ENCODE data around the gene RNF212B. TPM values are rescaled to one million over a fixed set of nuclear protein-coding genes. Genes with fewer than 3 reads are reported as not detected.
A peak's percentile ranks its signal among the peaks of the same experiment; 100 is the strongest.

RNF212B gene, protein sequence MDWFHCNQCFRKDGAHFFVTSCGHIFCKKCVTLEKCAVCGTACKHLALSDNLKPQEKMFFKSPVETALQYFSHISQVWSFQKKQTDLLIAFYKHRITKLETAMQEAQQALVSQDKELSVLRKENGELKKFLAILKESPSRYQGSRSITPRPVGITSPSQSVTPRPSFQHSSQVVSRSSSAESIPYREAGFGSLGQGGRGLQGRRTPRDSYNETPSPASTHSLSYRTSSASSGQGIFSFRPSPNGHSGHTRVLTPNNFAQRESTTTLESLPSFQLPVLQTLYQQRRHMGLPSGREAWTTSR
- polyA plus RNA-seq (2011; rRNA removed) (not detected in 2 replicates), polyA plus RNA-seq (2017; fragmentation: RNase III; extraction: RNeasy Plus Mini Kit Qiagen cat#74134 plus additional on column Dnase treatment) (not detected in 3 replicates), polyA minus RNA-seq (2011; rRNA and poly(A)+ RNA removed) (not detected in 2 replicates)
- polyA plus RNA-seq (2012; cell fraction: cytosol; rRNA removed), result not detected in 2 replicates
- polyA plus RNA-seq (2012; cell fraction: nucleus; rRNA removed), result not detected in 2 replicates

DNA sequence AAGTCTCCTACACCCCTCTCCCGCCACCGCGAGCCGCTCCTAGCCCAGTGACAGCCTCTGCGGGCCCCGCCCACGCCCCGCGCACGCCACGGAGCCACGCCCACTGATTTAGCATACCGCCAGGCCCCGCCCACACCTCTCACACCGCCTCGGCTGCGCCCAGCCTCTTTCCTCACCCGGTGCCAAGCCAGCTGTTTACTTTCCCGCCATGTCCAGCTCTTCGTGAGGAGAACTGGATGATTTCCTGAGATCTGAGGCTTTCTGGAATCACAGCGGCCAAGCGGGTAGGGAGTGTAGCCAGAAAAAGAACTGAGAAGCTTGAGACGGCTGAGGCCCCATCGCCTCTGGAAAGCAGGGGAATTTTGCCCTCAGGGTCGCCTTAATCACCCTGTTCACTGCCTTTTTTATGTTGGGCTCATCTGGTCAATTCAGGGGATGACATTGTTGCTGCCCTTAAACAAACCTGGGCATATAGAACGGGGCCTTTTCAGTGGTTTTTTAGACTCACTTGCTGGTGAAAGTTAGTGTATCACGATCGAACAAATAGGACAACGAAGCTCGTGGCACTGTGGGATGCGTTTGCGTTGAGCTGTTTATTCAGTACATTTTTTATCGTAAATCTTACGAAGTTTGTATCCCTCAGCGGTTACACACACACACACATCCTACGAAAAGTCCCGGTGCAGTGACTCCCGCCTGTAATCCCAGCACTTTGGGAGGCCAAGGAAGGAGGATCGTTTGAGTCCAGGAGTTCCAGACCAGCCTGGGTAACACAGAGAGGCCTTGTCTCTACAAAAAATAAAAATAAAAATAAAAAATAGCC lies at the start of gene RNF212B:
TSS of gene RNF212B (plus strand) at position 165 of the 823 bp plus-strand sequence. CDS start 2,410 bp downstream, outside the sequence.
- WGBS (ENCODE audit: missing lambda C conversion rate), result 50% methylated on average over 26 of the region's 39 CpGs
- ATAC-seq, result peak; percentile 100
- POLR2A ChIA-PET, result no interaction called here
- no peak for FAIRE-seq
- peak within 1 kb of the TSS; percentile 28 for H3K4me3 ChIP-seq
- H3K27ac ChIP-seq, result peak within 1 kb of the TSS in 1 of 2 experiments; percentile 45; a peak in 2 of 6 replicates
- H3K4me2 ChIP-seq, result peak within 1 kb of the TSS; percentile 68
- 0 out of 3 replicates have a peak, but pooled peaks cover 6% of the 10 kb centered on the region for H3K4me1 ChIP-seq
- peak; percentile 79 to 85 for DNase-seq (ENCODE audit: low read depth in 1 of 2, low spot score in 1 of 2)
- CTCF ChIA-PET, result interaction anchor here (0.8 to 1.1 kb wide), 2 partner anchors 57 to 117 kb away, joined by 3 read pairs; no protein-coding TSS in a partner anchor
- H3K9me3 ChIP-seq, result no peaks in the 10 kb centered on the region
- TF ChIP-seq MYC (IDR thresholded peaks at IDR 0.05; ENCODE audit: borderline replicate concordance, low read length) (no peak), HOXB13 (CRISPR knock-in tag; IDR thresholded peaks at IDR 0.05; ENCODE audit: low read depth) (no peak), EP300 (IDR thresholded peaks at IDR 0.05) (no peak), TFCP2L1 (CRISPR knock-in tag; IDR thresholded peaks at IDR 0.05) (no peak), HOXA7 (CRISPR knock-in tag; IDR thresholded peaks at IDR 0.05) (no peak), MAFK (IDR thresholded peaks at IDR 0.05; ENCODE audit: partially characterized antibody) (no peak), CHD2 (IDR thresholded peaks at IDR 0.05; ENCODE audit: low read length, partially characterized antibody) (no peak), SMC3 (IDR thresholded peaks at IDR 0.05) (no peak), FOSB (CRISPR knock-in tag; IDR thresholded peaks at IDR 0.05) (no peak)
- TF ChIP-seq, protein P1, sequence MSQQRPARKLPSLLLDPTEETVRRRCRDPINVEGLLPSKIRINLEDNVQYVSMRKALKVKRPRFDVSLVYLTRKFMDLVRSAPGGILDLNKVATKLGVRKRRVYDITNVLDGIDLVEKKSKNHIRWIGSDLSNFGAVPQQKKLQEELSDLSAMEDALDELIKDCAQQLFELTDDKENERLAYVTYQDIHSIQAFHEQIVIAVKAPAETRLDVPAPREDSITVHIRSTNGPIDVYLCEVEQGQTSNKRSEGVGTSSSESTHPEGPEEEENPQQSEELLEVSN (IDR thresholded peaks at IDR 0.05; ENCODE audit: borderline replicate concordance, low read depth), result peak; percentile 93
- TF ChIP-seq, protein P2, sequence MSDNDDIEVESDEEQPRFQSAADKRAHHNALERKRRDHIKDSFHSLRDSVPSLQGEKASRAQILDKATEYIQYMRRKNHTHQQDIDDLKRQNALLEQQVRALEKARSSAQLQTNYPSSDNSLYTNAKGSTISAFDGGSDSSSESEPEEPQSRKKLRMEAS (IDR thresholded peaks at IDR 0.05), result peak; percentile 66

DNA sequence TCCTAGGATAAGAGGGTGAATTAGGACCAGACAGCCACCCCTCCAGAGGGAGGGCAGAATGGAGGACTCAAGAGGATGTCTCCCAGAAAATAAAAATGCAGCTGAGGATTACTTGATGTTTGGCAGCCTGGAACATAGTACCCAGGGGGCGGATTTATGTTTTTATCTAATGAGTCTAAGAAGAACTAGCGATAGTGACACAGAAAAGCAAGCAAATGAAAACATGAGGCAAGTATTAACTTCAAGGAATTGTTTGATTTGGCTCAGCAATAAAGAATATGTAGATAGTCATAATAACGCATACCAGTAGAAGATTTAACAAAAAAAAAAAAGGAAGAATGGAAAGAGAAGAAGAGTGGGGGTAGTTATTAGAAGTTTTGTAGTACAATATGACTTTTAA lies 44.3 kb upstream of the RNF212B start:
- no peak for ATAC-seq
- no peak overlapping the region for H3K4me2 ChIP-seq
- no peak overlapping the region for H3K4me3 ChIP-seq
- no peak for DNase-seq (ENCODE audit: low read depth in 1 of 2, low spot score in 1 of 2)
- TF ChIP-seq MYC (IDR thresholded peaks at IDR 0.05; ENCODE audit: borderline replicate concordance, low read length), result no peak
- TF ChIP-seq KDM1A (IDR thresholded peaks at IDR 0.05; ENCODE audit: low read depth), result no peak
- no peak for TF ChIP-seq CEBPB (IDR thresholded peaks at IDR 0.05)
- TF ChIP-seq, protein P3, sequence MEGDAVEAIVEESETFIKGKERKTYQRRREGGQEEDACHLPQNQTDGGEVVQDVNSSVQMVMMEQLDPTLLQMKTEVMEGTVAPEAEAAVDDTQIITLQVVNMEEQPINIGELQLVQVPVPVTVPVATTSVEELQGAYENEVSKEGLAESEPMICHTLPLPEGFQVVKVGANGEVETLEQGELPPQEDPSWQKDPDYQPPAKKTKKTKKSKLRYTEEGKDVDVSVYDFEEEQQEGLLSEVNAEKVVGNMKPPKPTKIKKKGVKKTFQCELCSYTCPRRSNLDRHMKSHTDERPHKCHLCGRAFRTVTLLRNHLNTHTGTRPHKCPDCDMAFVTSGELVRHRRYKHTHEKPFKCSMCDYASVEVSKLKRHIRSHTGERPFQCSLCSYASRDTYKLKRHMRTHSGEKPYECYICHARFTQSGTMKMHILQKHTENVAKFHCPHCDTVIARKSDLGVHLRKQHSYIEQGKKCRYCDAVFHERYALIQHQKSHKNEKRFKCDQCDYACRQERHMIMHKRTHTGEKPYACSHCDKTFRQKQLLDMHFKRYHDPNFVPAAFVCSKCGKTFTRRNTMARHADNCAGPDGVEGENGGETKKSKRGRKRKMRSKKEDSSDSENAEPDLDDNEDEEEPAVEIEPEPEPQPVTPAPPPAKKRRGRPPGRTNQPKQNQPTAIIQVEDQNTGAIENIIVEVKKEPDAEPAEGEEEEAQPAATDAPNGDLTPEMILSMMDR (IDR thresholded peaks at IDR 0.05), result no peak
- TF ChIP-seq GATA3 (IDR thresholded peaks at IDR 0.05; ENCODE audit: borderline replicate concordance), result no peak
- TF ChIP-seq JUNB (IDR thresholded peaks at IDR 0.05), result no peak
- no peak for TF ChIP-seq POLR2A (IDR thresholded peaks at IDR 0.05; ENCODE audit: low read length)
- TF ChIP-seq ZNF302 (CRISPR knock-in tag; IDR thresholded peaks at IDR 0.05), result no peak
- TF ChIP-seq RNF2 (IDR thresholded peaks at IDR 0.05; ENCODE audit: borderline replicate concordance, low read depth), result no peak
- TF ChIP-seq RCOR1 (IDR thresholded peaks at IDR 0.05; ENCODE audit: low read depth, low read length), result no peak
- TF ChIP-seq HDAC2 (IDR thresholded peaks at IDR 0.05), result no peak
- no peak for TF ChIP-seq SREBF2 (IDR thresholded peaks at IDR 0.05)
- TF ChIP-seq CBX2 (IDR thresholded peaks at IDR 0.05; ENCODE audit: borderline replicate concordance, low read depth), result no peak
- no peak for TF ChIP-seq EP300 (IDR thresholded peaks at IDR 0.05)
- TF ChIP-seq RAD21 (conservative IDR thresholded peaks at IDR 0.05 in 1 of 2, IDR thresholded peaks at IDR 0.05 in 1 of 2), result no peak
- TF ChIP-seq CBX8 (IDR thresholded peaks at IDR 0.05), result no peak
- TF ChIP-seq, protein P4, sequence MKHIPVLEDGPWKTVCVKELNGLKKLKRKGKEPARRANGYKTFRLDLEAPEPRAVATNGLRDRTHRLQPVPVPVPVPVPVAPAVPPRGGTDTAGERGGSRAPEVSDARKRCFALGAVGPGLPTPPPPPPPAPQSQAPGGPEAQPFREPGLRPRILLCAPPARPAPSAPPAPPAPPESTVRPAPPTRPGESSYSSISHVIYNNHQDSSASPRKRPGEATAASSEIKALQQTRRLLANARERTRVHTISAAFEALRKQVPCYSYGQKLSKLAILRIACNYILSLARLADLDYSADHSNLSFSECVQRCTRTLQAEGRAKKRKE (CRISPR knock-in tag; IDR thresholded peaks at IDR 0.05; ENCODE audit: low read depth), result no peak
- TF ChIP-seq FOSL2 (IDR thresholded peaks at IDR 0.05), result no peak
- no peak for TF ChIP-seq FOSL2 (CRISPR knock-in tag; IDR thresholded peaks at IDR 0.05)
- no peak for TF ChIP-seq HOXA7 (CRISPR knock-in tag; IDR thresholded peaks at IDR 0.05)
- no peak for TF ChIP-seq PHF8 (IDR thresholded peaks at IDR 0.05; ENCODE audit: borderline replicate concordance, low read depth)
- WGBS (ENCODE audit: missing lambda C conversion rate), result 12% methylated on average over 3 of the region's 3 CpGs
- CTCF ChIA-PET, result interaction anchor here (0.8 to 4.7 kb wide), 4 partner anchors 73 to 125 kb away, joined by 3 to 37 read pairs (median 4); no protein-coding TSS in a partner anchor
- no peaks in the 10 kb centered on the region for H3K4me1 ChIP-seq
- POLR2A ChIA-PET, result no interaction called here
- no peaks in the 10 kb centered on the region for H3K9me3 ChIP-seq
- H3K27ac ChIP-seq, result no peak overlapping the region
- FAIRE-seq, result no peak
